Activated T-helper 1 cell treated with anti-CD3 and anti-CD28 coated beads, Interleukin-12 subunit alpha, Interleukin-12 subunit beta, Interleukin-2, Interleukin-4 antibody, amounts not matched to agents 30 ng/mL and 10 ng/mL and 1 ng/mL, durations not matched to agents 14 hours and 24 hours and 36 hours (primary cell): ENCODE results near the gene MYO19. TPM values are rescaled to one million over a fixed set of nuclear protein-coding genes. Genes with fewer than 3 reads are reported as not detected.
"Not testable (repeated sequence)": the region's sequence is repeated elsewhere in the genome, so short reads cannot be mapped to it uniquely, and the experiment has no call there.

Source experiments
- DNase-seq: peaks from one replicate; pipeline ENCODE4 v3.0.0; 2021; ENCODE audit warnings: low spot score
- H3K27ac Mint-ChIP-seq: one replicate; pipeline ENCODE4 v1.8.0; 2021; ENCODE audit warnings: mild to moderate bottlenecking, mixed read lengths
- H3K27me3 Mint-ChIP-seq: one replicate; pipeline ENCODE4 v1.8.0; 2022; ENCODE audit warnings: mild to moderate bottlenecking, moderate library complexity, mixed read lengths; ENCODE audit not compliant: insufficient read depth
- H3K36me3 Mint-ChIP-seq: one replicate; pipeline ENCODE4 v1.8.0; 2021; ENCODE audit warnings: low read depth, mixed read lengths
- H3K4me1 Mint-ChIP-seq: one replicate; pipeline ENCODE4 v1.8.0; 2021; ENCODE audit warnings: low read depth, mixed read lengths
- H3K4me3 Mint-ChIP-seq: one replicate; pipeline ENCODE4 v1.8.0; 2021; ENCODE audit warnings: mild to moderate bottlenecking, moderate library complexity, mixed read lengths
- H3K9me3 Mint-ChIP-seq: one replicate; pipeline ENCODE4 v1.8.0; 2021; ENCODE audit warnings: mixed read lengths
- intact Hi-C: fragments of 100-400 bp; cut with micrococcal nuclease; formaldehyde crosslinking; loops from one replicate; pipeline ENCODE4 v1.15.1; 2024
- total RNA-seq: library from RNA; stranded (reverse); gene quantifications from 2 replicates; pipeline ENCODE4 v1.2.3, GENCODE V29; 2022

Gene MYO19
- total RNA-seq, 1 donor from 2014 or later = 159 TPM

DNA sequence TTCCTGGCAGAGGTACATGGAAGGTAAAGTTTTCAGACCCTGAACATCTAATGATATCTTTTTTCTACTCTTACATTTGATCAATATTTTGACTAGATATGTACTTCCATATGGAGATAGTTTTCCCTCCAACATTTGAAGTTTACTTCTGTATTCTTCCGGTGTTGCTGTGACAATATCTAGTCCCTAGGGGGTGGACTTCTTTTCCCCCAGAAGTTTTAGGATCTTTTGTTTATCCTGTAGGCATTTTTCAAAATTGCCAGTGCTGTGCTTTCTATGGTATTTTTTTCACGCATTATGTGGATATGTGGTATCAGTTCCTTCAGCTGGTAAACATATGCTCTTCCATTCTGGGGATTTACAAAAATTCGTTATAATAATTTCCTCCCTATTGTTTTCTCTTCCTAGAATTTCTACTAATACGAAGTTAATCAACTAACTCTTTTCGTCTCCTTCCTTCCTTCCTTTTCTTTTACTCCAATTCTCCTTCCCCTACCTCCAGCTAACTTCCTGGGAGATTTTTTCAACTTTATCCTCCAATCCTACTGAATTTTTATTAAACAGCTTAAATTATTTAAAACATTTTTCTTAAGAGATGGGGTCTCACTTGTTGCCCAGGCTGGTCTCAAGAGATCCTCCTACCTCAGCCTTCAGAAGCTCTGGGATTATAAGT is 74.3 kb downstream of the MYO19 start:
- Mint-ChIP-seq H3K27me3 (peaks cover 15% of the 10 kb centered on the region), H3K36me3 (no peaks in the 10 kb centered on the region), H3K27ac (no peak overlapping the region), H3K4me3 (no peak overlapping the region), H3K9me3 (no peaks in the 10 kb centered on the region), H3K4me1 (no peaks in the 10 kb centered on the region)
- DNase-seq = no peak
- intact Hi-C loops = no loop called here

DNA sequence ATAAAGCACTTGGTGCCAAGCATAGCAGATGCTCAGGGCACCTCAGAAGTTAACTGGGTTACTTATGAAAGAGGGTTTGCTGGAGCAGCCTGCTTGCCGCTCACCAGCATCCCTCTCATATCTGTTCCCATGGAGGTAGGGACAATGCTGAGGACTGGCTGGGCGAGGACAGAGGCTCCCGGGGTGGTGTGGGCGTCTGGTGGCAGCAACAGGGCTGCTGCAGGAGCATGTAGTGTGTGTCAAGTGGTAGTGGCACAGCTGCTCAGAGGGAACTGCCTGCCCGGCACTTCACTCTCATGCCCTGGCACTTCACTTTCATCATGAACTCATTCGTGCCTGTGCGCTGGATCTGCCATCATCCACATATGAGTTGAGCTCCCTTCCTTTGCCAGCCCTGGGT is 75.1 kb downstream of the MYO19 start:
- no peaks in the 10 kb centered on the region for H3K4me1 Mint-ChIP-seq
- no peak overlapping the region for H3K4me3 Mint-ChIP-seq
- H3K9me3 Mint-ChIP-seq = no peaks in the 10 kb centered on the region
- intact Hi-C loops = no loop called here
- no peak for DNase-seq
- H3K36me3 Mint-ChIP-seq = no peaks in the 10 kb centered on the region
- no peak overlapping the region for H3K27ac Mint-ChIP-seq
- H3K27me3 Mint-ChIP-seq = peaks cover 12% of the 10 kb centered on the region

DNA sequence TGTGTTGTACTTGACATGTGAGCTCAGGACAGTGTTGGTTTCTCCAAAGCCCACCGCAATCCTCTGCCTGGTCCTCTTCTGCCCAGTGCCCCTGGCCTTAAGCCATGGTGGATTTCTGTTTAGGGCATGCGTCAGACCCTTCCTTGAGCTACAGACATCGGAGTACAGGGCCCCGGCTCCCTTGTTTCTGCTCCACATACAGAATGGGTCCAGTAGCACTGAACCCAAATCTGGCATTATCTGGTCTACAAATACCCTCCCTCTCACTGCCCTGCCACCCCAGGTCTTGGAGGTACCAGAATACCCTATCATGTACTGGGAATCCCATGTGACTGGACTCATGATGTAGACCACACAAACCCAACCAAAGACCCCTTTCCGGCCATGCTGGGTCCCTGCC is 75.6 kb downstream of the MYO19 start:
- intact Hi-C loops = no loop called here
- no peaks in the 10 kb centered on the region for H3K9me3 Mint-ChIP-seq
- H3K36me3 Mint-ChIP-seq = no peaks in the 10 kb centered on the region
- no peak overlapping the region for H3K4me3 Mint-ChIP-seq
- peaks cover 12% of the 10 kb centered on the region for H3K27me3 Mint-ChIP-seq
- no peak overlapping the region for H3K27ac Mint-ChIP-seq
- no peak for DNase-seq
- H3K4me1 Mint-ChIP-seq = no peaks in the 10 kb centered on the region

DNA sequence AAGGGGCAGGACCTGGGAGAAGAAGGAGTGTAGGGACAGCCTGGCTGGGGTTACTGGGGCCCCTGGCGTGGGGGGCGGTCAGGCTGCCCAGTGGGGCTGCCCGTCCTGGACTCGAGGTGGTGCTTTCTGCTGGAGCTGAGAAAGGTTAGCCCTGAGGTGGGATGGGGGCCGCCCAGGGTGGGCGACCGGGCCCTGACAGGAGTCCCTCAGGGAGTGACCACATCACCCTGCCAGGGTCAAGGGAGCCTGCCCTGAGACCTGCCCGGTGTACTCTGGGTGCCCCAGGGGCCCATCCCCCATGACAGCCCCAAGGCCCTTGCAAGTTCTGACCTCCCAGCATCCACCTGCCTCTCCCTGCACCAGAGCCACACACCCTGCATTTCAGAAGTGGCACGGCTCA is 77.0 kb downstream of the MYO19 start:
- H3K27me3 Mint-ChIP-seq, H3K4me1 Mint-ChIP-seq, H3K36me3 Mint-ChIP-seq, H3K9me3 Mint-ChIP-seq, H3K4me3 Mint-ChIP-seq, DNase-seq, H3K27ac Mint-ChIP-seq, intact Hi-C loops: not testable (repeated sequence)

GRCh38 chr17:36452888-36453287 is 81.8 kb downstream of the MYO19 start:
- not testable (repeated sequence) for H3K4me3 Mint-ChIP-seq, H3K4me1 Mint-ChIP-seq

GRCh38 chr17:36449997-36450396 is 84.7 kb downstream of the MYO19 start:
- H3K27me3 Mint-ChIP-seq, H3K9me3 Mint-ChIP-seq, intact Hi-C loops, H3K36me3 Mint-ChIP-seq, H3K4me3 Mint-ChIP-seq, DNase-seq, H3K27ac Mint-ChIP-seq, H3K4me1 Mint-ChIP-seq: not testable (repeated sequence)

More at GRCh38 chr17:36452888-36453287, 81.8 kb downstream of the MYO19 start:
- DNase-seq, H3K9me3 Mint-ChIP-seq, H3K27me3 Mint-ChIP-seq, H3K27ac Mint-ChIP-seq, intact Hi-C loops, H3K36me3 Mint-ChIP-seq: not testable (repeated sequence)

Other genes with a start within 250 kb of the MYO19 start
- not detected in 2 replicates for gene TBC1D3G, start 211.0 kb downstream of the MYO19 start, total RNA-seq
- not detected in 2 replicates for gene TBC1D3H, start 146.4 kb downstream of the MYO19 start, total RNA-seq
- 46.2 and 50.5 TPM in 2 replicates for gene ZNHIT3, start 48.2 kb downstream of the MYO19 start, total RNA-seq
- 29.4 and 30.8 TPM in 2 replicates for gene PIGW, start 119 bp upstream of the MYO19 start, total RNA-seq
- 77.1 and 80.9 TPM in 2 replicates for gene GGNBP2, start 10.1 kb upstream of the MYO19 start, total RNA-seq
- gene DHRS11, start 57.0 kb upstream of the MYO19 start, total RNA-seq = 15.9 and 16.4 TPM in 2 replicates
- gene MRM1, start 66.7 kb upstream of the MYO19 start, total RNA-seq = 21.0 and 22.7 TPM in 2 replicates